GM19463 (cell line): ENCODE results near the gene IL13RA1.
"Not testable (repeated sequence)": the region's sequence is repeated elsewhere in the genome, so short reads cannot be mapped to it uniquely, and the experiment has no call there.

ENCODE experiments used
- ATAC-seq: cut with Tn5 transposase; IDR thresholded peaks from one replicate; pipeline ENCODE4 v1.9.1; 2021; ENCODE audit warnings: mild to moderate bottlenecking, moderate library complexity; ENCODE audit not compliant: unreplicated experiment

IL13RA1 gene

GRCh38 chrX:118727686-118728339, 407 bp downstream of the IL13RA1 start:
- ATAC-seq, result peak; percentile 14

GRCh38 chrX:118729042-118729652, 1.7 kb downstream of the IL13RA1 start:
- ATAC-seq, result no peak

- ATAC-seq, result no peak
Measured at GRCh38 chrX:118730500-118731247, 3.3 kb downstream of the IL13RA1 start.

GRCh38 chrX:118732551-118732950, 5.1 kb downstream of the IL13RA1 start:
- not testable (repeated sequence) for ATAC-seq

DNA sequence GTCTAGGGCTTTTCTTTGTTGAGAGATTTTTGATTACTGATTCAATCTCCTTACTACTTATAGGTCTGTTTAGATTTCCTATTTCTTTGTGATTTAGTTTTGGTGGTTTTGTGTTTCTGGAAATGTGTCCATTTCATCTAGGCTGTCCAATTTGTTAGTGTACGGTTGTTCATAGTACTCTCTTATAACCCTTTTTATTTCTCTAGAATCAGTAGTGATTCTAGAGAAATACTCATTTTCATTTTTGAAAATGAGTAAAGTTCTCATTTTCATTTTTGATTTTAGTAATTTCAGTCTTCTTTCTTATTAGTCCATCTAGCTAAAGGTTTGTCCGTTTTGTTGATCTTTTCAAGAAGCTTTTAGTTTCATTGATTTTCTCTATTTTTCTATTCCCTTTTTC, 7.5 kb downstream of the IL13RA1 start:
- ATAC-seq, result peak; percentile 51

GRCh38 chrX:118736394-118737010, 9.1 kb downstream of the IL13RA1 start:
- peak; percentile 76 for ATAC-seq

DNA sequence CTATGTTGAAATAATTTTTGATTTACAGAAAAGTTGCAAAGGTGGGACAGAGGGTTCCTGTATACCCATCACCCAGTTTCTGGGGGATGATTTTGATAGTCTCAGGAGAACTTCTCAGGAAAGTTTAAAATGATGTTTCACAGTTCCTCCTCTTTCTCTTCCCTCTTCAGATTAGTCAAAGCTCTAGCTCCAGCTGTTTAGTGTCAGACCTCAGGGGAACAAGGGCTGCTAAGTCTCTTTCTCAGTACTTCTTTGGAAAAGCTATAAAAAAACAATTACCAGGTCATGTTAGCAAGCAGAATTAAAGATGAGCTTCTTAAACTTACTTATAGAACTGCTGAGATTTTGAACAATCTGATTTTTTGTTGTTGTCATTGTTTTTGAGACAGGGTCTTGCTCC, 12.2 kb downstream of the IL13RA1 start:
- no peak for ATAC-seq

DNA sequence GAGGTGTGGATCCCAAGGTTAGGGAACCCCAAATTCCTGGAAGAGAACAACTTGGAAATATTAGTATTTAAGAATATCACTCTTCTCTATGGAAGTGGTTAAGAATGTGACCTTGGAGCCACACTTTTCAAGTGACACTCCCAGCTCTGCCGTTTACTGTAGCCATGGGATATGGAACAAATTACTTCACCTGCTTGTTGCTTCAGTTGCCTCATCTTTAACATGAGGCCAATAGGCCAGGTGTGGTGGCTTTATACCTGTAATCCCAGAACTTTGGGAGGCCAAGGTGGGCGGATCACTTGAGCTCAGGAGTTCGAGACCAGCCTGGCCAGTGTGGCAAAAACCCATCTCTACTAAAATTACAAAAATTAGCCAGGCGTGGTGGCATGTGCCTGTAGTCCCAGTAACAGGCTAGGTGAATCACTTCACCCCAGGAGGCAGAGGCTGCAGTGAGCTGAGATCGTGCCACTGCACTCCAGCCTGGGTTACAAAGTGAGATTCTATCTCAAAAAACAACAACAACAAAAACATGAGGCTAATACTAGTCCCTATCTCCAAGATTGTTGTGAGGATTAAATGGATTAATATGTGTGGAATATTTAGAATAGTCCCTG, 13.0 kb downstream of the IL13RA1 start:
- ATAC-seq, result no peak

DNA sequence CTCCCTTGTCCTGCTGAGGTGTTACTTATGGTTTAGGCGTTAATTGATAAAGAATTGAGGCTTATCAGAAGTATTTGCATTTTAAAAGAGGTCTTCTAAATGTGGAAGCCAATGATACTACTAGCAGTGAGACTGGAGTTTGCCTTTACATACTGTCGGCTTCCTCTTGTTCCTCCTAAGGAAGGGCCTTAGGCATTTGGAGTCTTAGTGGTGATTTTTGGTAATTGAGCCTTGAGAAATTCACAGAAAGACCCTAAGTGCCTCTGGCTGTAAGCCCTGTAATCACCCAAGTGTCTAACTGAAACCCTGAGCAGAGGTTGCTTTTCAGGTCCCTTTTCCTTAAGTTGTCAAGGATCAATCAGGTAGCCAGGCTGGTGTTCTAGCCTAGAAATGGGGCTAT, 14.8 kb downstream of the IL13RA1 start:
- ATAC-seq, result no peak

- ATAC-seq, result no peak
Measured at GRCh38 chrX:118745570-118745969, 18.2 kb downstream of the IL13RA1 start.

DNA sequence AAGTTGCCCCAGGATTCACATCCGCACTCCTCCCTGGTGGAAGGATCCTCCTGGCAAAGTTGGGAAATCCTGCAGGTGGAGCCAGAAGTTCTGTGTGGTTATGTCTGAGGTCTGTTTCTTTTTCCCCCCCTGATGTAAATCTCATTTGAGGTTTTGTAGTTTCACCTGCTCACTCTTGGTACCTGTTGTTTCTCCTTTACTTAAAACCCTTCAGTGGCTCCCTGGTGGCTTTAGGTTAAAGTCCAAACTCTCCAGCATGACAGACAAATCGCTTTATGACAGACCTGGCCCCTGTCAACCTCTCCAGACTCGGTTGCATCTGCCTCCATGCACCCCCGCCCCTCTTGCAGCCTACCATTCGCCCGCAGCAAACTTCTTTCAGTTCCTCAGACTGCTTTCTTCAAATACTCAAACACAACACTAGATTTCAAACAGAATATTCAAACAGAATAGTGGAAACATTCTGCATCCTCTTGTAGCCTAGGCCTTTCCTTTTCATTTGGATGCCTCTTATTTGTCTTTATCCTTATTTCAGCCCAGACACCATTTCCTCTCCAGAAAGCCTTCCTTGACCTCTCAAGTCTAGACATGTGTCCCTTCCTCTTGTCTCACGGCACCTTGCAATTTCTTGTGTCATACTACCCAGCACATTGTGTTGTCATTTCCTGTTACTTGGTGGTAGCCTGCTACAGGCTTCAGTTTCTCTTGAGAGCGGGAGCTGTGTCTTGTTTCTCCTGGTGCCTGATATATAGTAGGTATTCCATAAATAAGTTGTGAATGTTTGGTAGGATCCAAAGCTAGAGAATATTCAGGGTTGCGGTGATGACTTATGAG, 24.8 kb downstream of the IL13RA1 start:
- ATAC-seq, result peak; percentile 87

GRCh38 chrX:118755633-118756032, 28.2 kb downstream of the IL13RA1 start:
- ATAC-seq, result no peak

DNA sequence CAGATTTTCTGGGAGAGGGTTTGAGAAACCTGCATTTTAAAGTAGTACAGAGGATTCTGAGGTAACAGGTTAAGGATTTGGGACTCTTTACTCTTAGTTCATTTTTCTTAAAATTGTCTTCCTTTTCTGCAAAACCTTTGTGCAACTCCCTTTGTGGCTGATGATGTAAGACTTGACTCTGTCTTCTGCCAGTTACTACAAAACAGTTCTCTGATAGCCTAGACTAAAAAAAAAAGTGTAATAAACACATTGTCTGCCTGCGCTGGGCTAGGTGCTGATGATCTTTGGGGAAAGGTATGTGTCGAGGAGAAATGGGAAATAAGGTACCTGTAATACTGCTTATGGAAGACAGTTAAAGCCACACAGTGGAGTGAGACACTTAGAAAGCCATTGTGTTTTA, 28.7 kb downstream of the IL13RA1 start:
- no peak for ATAC-seq

DNA sequence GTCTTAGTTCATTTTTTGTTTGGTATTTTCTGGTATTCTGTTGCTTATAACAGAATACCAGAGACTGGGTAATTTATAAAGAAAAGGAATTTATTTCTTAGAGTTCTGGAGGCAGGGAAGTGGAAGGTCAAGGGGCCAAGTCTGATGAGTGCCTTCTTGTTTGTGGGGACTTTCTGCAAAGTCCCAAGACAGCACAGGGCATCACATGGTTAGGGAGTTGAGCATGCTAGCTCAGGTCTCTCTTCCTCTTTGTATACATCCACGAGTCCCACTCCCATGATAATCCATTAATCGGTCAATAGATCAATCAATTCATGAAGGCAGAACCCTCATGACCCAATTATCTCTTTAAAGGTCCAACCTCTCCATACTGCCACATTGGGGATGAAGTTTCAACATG, 31.1 kb downstream of the IL13RA1 start:
- ATAC-seq, result no peak

- peak; percentile 65 for ATAC-seq
Measured at GRCh38 chrX:118760025-118760424, 32.6 kb downstream of the IL13RA1 start.

DNA sequence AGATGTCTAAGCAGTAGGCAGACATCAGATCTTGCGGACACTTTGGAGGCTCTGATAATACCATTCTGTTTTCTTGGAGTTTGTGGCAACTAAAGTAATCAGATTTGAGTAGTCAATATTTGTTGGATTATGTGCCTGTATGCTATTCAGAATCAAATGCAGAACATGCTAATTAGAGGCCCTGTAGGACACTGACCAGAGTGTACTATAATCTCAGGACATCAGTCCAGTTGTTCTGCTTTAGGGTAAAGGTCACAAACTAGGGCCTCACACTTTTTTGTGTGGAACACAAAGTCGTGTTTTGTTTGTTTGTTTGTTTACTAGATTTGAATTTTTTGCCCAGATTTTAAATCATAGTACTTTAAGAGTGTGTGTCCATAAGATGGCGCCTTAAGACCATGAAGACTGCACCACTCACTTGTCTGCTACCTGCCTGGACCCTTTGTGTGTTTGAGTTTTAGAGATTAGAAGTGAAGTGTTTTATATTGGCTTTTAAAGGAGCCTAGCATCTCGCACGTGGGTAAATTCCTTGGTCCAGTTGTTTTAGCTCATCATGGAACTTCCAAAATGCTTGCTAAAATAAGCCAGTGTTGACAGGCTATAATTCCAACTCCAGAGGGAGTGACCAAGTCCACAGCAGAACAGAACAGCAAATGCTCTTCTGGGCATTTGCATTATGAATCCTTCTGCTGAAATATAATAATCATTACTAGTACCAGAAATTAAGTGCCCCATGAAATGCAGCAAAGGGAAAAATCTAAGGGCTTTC, 34.7 kb downstream of the IL13RA1 start:
- ATAC-seq, result no peak

GRCh38 chrX:118763489-118763888, 36.1 kb downstream of the IL13RA1 start:
- no peak for ATAC-seq

DNA sequence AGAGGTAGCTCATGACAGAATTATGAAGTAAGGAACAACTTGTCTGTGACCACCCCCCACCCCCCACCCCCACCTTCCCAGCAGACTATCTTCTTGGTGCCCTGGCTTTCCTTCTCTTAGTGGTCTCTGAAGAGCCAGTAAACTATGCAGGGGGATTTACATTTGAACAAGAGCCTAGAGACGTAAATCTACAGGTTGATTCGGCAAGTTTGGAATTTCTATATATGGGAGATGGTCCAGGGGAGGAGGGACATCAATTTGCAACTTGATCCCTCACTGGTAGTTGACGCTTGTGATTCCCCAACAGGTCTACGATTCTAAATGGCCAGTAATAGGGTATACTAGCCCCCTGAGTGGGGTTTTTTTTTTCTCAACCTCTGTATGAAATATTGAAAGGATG, 36.7 kb downstream of the IL13RA1 start:
- no peak for ATAC-seq

- no peak for ATAC-seq
Measured at GRCh38 chrX:118770133-118770760, 42.8 kb downstream of the IL13RA1 start.
